ENCODE data around the gene SDK1.

The SDK1 gene

GRCh38 chr7:3896169-3896765 is 595.2 kb downstream of the SDK1 start:
- TF ChIP-seq CTCF (IDR thresholded peaks at IDR 0.05; ENCODE audit: low read depth, low read length, missing control alignments), result no peak
- DNase-seq (ENCODE audit: low read depth), result no peak
- no peak overlapping the region for H3K4me3 ChIP-seq (ENCODE audit: low read depth, low read length)

DNA sequence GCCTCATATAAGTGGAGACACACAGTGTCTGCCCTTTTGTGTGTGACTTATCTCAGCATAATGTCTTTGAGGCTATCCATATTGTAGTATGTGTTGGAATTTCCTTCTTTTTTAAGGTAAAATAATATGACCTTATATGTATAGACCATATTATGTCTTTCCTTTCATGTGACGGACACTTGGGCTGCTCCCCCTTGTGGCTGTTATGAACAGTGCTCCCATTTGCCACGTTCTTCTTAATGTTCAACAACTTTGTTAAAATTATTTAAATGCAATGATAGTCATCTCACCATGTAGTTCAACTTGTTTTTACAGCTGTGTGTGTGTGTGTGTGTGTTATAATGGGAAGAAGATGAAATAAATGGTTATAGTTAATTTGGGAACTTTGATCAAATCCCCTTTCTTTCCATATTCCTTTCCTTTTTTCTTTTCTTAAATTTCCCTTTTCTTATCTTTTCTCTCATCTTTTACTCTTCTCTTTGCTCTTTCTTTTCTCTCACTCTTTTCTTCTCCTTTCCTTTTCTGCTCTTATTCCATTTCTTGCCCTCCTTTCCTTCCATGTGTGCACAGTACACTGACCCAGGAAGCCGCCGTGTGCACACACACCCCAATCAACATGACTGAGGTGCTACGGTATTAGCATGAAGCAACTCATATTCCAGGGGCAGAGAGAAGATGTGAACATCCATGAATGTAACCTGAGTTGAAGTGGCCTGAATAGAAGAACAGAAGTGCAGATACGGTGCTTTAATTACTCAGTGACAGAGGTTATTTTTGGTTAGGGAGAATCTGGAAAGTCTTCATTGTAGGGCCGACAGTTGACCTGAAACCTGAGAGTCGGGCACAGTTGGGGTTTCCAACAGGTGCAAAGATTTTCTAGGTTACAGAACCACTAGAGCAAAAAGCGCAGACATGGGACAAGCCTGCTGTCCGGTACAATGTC is 596.6 kb downstream of the SDK1 start:
- TF ChIP-seq CTCF (IDR thresholded peaks at IDR 0.05; ENCODE audit: low read depth, low read length, missing control alignments), result peak; percentile 60
- no peak overlapping the region for H3K4me3 ChIP-seq (ENCODE audit: low read depth, low read length)
- DNase-seq (ENCODE audit: low read depth), result no peak

DNA sequence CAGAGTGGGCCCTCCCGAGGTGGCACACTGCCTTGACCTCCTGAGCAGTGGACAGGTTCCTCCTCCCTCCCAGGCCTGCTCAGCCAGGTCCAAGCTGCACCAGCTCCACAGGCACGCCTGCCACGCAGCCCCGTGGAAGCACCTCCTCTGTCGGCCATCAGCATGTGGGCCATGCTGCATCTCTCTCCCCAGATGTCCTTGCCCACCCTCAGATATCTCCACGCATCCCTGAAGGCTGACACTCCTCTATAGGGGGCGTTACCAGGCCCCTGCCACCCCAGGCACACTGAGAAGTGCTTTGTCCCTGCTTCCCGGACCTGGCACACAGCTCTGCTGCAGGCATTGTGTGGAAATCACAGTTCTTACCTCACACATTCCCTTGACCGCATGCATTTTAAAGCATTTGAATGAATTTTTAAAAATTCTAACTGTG is 598.5 kb downstream of the SDK1 start:
- no peak overlapping the region for H3K4me3 ChIP-seq (ENCODE audit: low read depth, low read length)
- no peak for DNase-seq (ENCODE audit: low read depth)
- no peak for TF ChIP-seq CTCF (IDR thresholded peaks at IDR 0.05; ENCODE audit: low read depth, low read length, missing control alignments)

DNA sequence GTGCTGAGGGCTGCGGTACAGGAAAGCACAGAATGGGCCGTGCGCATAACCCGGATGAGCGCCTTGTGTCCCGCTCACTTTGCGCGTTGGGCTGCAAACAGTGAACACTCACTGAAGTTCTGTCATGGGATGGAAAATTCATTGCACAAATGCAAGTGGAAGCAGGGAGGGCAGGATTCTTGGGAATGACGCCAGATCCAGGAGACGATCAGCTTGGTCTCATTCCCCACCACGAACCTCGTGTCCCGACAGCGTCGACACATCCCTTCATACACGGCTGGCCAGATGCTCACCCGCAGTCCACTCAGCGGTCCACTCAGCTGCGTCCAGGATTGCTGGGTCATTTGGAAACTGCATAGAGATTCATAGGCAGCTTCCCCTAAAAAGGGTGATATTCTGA is 607.1 kb downstream of the SDK1 start:
- no peak overlapping the region for H3K4me3 ChIP-seq (ENCODE audit: low read depth, low read length)
- DNase-seq (ENCODE audit: low read depth), result no peak
- TF ChIP-seq CTCF (IDR thresholded peaks at IDR 0.05; ENCODE audit: low read depth, low read length, missing control alignments), result no peak

DNA sequence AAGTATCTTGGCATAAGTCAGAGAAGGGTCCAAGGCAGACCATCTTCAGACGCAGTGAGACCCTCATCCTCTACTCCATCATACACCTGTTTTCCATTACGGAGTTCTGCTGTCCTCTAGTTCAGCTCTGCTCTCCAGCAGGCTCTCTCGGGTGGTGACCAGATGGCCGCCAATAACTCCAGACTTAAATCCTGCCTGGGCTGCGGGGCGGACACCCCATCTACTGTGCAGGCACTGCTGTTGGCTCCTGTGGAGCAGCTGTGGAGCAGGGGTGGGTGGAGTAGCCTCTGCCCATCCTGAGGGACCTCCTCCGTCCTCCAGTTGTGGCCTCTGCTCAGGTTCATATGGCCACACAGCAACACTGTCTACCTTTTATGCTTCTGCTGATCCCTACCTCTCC is 608.1 kb downstream of the SDK1 start:
- DNase-seq (ENCODE audit: low read depth), result no peak
- H3K4me3 ChIP-seq (ENCODE audit: low read depth, low read length), result no peak overlapping the region
- no peak for TF ChIP-seq CTCF (IDR thresholded peaks at IDR 0.05; ENCODE audit: low read depth, low read length, missing control alignments)

DNA sequence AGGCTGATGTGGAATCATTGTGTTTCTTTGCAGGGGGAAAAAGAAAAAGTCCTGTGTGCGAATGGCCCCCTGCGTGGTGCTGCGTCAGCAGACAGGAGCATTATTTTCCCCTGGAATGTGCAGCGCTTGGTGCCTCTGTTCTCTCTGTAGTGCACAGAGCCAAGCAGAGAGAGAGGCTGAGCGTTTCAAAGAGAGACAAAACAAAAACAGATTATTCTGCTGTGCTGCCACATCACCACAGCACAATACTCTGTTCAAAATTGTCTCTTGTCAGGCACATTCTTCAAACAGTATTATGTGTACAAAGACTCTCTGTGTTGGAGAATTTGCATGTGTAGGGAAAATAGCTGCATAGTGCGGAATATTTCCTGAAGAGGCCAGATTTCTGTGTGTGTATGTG is 609.0 kb downstream of the SDK1 start:
- H3K4me3 ChIP-seq (ENCODE audit: low read depth, low read length), result no peak overlapping the region
- no peak for TF ChIP-seq CTCF (IDR thresholded peaks at IDR 0.05; ENCODE audit: low read depth, low read length, missing control alignments)
- no peak for DNase-seq (ENCODE audit: low read depth)
